Renal cortical epithelial cell (primary cell): ENCODE data around the gene WDR73. TPM values are rescaled to one million over a fixed set of nuclear protein-coding genes. Genes with fewer than 3 reads are reported as not detected.
A peak's percentile ranks its signal among the peaks of the same experiment; 100 is the strongest.

Source experiments
- DNase-seq: peaks from one replicate; pipeline ENCODE4 v3.0.0-alpha.2; 2011; ENCODE audit warnings: low read depth
- total RNA-seq: library from RNA; depleted of rRNA; stranded (reverse); fragments of >200 nt; gene quantifications from 2 replicates; pipeline ENCODE4 v1.2.3, GENCODE V29; 2014

Gene WDR73
- total RNA-seq, 1 donor from 2014 or later: 34.8 TPM

DNA sequence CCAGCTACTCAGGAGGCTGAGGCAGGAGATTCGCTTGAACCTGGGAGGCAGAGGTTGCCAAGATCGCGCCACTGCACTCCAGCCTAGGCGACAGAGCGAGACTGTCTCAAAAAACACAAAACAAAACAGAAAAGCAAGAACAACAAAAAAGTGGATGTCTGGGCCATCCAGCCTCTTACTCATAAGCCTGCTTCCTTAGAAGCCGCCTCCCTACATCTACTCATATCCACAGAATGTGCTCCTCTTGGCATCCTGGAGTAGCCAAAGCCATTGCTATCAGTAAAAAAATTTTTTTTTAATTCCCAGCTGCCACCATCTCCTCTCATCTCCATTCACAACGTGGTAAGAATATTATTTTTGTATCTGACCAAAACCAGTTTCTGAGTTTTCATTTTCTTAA, 42.5 kb downstream of the WDR73 start:
- no peak for DNase-seq

GRCh38 chr15:84609818-84610525, 44.1 kb downstream of the WDR73 start:
- DNase-seq: no peak

- no peak for DNase-seq
Observed at GRCh38 chr15:84608707-84609284, 45.3 kb downstream of the WDR73 start.

DNA sequence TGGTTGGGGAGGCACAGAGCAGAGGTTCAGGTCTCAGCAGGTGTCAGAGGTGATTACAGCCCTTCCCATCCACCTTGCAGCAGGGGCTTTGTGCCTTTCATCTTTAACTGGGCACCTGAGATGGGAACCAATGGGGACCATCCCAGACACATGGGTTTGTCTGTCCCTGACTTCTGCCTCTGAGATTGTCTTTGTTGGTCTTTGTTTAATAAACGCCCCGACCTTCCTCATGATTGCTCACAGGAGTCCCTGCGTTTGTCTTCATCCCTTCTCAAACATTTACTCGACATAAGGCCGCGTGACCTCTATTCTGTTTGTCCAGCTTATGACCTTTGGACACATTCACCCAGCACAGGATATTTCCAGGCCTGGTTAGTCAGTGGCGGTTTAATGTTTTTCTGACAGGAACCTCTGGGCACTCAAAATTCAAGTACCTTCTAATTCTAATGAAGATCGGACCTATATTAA, 47.4 kb downstream of the WDR73 start:
- DNase-seq: peak; percentile 62

DNA sequence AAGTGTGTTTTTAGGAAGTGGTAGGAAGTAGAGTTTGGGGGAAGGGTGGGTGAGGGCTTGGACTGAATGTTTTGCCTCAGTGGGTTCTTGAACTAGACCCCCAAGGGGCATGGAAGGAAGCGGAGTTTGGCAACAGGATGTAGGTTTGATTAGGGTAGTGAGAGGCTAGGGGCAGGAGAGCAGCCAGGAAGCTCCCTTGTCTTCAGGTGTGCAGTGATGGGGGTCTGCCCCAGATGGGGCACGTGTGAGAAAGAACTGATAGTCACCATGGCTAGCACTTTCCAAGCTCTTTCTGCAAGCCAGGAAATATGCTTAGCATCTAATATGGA, 48.6 kb downstream of the WDR73 start:
- no peak for DNase-seq

DNA sequence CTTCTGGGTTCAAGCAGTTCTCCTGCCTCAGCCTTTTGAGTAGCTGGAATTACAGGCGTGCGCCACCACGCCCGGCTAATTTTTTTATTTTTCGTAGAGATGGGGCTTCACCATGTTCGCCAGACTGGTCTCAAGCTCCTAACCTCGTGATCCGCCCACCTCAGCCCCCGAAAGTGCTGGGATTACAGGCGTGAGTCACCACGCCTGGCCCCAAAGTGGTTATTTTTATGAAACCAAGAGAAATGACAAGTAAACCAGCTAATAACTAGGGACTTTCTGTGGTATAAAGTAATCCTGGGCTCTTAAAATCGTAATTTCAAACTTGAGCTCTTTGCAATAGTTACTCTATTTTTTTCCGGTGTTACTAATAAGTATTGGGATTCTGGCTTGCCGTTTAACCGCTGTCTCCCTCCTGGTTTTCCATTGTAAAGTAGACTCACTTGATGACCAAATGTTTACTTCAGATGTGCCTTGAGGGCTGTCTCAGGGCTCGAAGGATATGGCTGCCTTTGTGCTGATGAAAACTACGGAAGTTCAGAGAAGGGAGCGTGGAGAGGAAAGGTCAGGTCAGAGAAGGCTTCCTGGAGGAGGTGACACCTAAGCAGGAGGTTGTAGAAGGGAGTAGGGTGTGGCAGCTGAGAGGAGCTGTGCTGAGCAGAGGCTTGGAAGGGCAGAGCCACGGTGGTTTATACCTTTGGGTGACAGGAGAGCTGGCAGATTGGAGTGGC, 49.1 kb downstream of the WDR73 start:
- DNase-seq: no peak

DNA sequence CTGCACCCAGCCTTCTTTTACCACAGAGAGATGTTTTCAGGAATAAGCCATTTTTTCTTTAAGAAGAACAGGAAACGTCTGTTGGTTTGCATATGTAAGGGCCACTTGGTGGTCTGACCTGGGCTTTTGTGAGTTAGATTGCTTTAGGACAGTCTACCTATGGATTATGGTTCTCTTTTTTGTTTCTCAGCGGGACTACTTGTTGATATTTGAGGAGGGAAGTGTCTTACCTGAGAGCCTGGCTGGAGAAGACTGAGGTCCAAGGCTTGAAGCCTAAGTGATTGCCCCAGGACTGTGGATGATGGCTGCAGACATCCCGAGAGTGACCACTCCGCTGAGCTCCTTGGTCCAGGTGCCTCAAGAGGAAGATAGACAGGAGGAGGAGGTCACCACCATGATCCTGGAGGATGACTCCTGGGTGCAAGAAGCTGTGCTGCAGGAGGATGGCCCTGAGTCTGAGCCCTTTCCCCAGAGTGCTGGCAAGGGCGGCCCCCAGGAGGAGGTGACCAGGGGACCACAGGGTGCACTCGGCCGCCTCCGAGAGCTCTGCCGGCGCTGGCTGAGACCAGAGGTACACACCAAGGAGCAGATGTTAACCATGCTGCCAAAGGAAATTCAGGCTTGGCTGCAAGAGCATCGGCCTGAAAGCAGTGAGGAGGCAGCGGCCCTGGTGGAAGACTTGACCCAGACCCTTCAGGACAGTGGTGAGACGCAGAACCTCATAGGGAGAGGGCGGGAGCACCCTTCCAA, 50.3 kb downstream of the WDR73 start:
- no peak for DNase-seq

- DNase-seq: no peak
Observed at GRCh38 chr15:84601555-84601838, 52.6 kb downstream of the WDR73 start.

DNA sequence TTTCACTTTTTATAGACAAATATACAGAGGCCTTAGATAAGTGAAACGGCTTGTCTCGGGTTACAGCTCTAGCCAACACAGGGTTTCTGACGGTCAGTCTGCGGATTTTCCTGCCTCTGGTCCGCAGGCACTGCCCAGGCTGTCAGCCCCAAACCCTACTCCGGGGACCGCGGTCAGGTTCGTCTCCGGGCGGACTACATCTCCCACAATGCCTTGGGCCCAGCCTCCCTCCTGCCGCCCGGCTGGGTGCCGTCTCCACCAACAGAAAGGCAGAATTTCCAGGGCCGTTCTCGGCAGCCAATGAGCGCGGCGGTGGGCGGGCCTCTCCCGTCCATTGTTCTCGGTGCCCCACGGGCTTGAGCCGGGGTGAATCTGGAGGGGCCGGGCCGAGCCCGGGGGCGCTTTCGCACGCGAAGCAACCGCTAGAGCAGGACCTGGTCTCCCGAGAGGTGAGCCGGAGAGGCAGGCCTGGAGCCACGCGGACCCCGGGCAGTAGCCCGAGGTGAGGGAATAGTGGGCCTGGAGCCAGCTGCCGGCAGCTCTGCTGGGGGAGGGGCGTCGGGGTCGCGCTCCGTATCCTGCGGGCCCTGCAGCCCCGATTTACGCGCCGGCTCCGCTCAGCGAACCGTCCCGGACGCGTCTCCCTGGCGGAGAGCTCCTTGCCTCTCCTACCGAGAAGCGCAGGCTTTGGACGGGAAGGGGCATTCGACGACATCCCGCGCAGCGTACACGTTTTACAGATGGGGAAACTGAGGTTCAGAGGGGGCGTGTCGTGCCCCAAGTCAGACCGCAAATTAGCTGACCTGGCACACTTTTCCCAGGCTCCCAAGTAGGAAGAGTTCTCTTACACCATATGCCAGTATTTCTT, 53.2 kb downstream of the WDR73 start, which contains the start of gene ZSCAN2:
Gene ZSCAN2, plus strand, starts transcription at position 323 of the 868 bp plus-strand sequence. CDS start 2,919 bp downstream, outside the sequence.
- peak; percentile 80 for DNase-seq

DNA sequence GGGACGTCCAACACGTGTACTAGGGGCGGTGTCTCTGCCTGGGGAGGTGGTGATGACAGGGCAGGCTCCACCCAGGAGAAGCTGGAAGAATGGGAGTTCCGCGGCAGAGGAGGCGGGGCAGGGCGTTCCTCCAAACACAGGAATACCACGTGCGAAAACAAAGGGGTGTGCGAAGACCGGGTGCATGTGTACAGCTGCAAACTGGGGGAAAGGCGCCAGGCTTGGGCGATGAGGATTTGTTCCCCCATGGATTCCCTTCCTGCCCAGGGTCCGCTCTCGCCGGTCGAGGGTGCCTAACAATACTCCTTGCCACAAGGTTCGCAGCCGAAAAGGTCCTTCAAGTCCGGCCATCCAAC, 53.8 kb downstream of the WDR73 start:
- DNase-seq: peak; percentile 68

GRCh38 chr15:84599906-84600305, 54.2 kb downstream of the WDR73 start:
- no peak for DNase-seq

GRCh38 chr15:84598993-84599392, 55.1 kb downstream of the WDR73 start:
- DNase-seq: peak; percentile 61

DNA sequence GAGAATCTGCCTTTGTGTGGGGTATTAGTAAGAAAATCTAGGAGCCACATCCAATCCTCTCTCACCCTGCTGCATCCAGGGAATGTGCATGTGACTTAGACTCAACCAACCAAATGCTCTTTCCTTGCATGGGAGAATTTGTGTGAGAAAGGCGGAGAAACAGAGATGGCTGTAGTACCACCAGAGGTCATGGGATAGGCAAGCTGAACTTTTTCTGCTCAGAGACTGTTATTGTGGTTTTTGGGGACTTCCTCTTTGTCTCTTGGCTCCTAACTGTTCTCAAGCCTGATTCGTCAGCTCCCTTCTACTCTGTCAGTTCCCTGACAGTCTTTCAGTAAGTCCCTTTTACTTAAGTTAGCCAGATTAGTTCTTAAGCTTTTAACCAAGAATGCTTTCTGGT, 55.8 kb downstream of the WDR73 start:
- DNase-seq: peak; percentile 43

DNA sequence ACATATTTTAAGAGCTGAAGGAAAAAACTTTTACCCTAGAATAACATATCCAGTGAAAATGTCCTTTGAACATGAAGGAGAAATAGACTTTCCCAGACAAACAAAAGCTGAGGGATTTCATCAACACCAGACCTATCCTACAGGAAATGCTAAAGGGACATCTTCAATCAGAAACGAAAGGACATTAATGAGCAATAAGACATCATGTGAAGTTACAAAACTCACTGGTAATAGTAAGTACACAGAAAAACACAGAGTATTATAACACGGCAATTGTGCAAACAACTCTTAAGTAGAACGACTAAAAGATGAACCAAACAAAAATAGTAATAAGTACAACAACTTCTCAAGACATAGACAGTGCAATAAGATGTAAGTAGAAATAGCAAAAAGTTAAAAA, 56.8 kb downstream of the WDR73 start:
- DNase-seq: no peak

DNA sequence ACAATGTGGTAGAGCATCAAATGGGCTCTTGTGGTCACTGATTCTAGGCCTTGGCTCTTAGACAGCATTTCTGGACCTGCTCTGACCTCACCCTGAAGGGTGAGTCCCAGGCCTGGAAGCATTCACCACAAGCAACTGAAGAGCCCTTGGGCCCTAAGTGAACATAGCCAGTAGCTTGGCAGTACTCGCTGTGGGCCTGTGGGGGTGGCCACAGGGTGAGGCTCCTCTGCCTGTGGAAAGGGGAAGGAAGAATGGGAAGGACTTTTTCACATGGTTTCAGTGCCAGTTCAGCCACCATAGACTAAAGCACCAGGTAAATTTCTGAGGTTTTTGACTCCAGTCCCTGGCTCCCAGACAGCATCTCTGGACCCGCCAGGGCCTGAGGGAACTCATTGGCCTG, 58.4 kb downstream of the WDR73 start:
- DNase-seq: no peak

- no peak for DNase-seq
Observed at GRCh38 chr15:84594617-84595290, 59.3 kb downstream of the WDR73 start.

DNA sequence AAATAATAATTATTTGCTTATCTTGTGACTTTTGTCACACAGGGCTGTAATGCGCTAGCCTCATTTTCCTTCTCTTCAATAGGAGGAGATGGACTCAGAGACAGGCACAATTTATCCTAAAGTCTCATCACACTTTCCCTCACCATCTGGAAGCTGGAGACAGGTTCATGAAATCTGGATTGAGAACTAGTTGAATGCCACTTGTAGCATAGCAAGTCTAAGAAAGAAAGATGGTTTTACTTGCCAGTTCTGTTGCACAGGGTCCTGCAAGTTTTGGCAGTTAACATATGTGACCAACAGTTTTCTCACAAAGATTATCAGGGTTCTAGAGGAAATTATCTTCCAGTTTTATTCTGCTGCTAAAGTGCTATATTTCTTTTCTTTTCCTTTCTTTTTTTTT, 62.3 kb downstream of the WDR73 start:
- no peak for DNase-seq

- DNase-seq: no peak
Observed at GRCh38 chr15:84590406-84590805, 63.7 kb downstream of the WDR73 start.
